D721Med (cell line): Measurements from ENCODE around the gene HS3ST4.
A peak's percentile ranks its signal among the peaks of the same experiment; 100 is the strongest.

Source experiments
- DNase-seq: peaks from one replicate; pipeline ENCODE4 v3.0.0; 2011; ENCODE audit warnings: low spot score; ENCODE audit not compliant: insufficient read length
- FAIRE-seq: peaks from 2 replicates; lab custom pipeline; 2011; peaks lifted over from hg19 to GRCh38; lab: Jason Lieb, UNC
- TF ChIP-seq, protein P1 (sequence below): IDR thresholded peaks from 2 replicates; pipeline ENCODE4 v1.5.1; 2012; ENCODE audit warnings: mild to moderate bottlenecking, control low read depth; ENCODE audit not compliant: insufficient read depth; ENCODE audit errors: missing control alignments

Gene HS3ST4

DNA sequence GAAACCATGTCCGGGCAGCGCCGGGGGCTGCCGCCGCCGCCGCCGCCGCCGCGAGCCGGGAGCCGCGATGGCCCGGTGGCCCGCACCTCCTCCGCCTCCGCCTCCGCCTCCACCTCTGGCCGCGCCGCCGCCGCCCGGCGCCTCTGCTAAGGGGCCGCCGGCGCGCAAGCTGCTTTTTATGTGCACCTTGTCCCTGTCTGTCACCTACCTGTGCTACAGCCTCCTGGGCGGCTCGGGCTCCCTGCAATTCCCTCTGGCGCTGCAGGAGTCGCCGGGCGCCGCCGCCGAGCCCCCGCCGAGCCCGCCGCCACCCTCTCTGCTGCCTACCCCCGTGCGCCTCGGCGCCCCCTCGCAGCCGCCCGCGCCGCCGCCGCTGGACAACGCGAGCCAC lies 587 bp downstream of the HS3ST4 start:
- no peak for FAIRE-seq
- DNase-seq = no peak
- TF ChIP-seq, protein P1, sequence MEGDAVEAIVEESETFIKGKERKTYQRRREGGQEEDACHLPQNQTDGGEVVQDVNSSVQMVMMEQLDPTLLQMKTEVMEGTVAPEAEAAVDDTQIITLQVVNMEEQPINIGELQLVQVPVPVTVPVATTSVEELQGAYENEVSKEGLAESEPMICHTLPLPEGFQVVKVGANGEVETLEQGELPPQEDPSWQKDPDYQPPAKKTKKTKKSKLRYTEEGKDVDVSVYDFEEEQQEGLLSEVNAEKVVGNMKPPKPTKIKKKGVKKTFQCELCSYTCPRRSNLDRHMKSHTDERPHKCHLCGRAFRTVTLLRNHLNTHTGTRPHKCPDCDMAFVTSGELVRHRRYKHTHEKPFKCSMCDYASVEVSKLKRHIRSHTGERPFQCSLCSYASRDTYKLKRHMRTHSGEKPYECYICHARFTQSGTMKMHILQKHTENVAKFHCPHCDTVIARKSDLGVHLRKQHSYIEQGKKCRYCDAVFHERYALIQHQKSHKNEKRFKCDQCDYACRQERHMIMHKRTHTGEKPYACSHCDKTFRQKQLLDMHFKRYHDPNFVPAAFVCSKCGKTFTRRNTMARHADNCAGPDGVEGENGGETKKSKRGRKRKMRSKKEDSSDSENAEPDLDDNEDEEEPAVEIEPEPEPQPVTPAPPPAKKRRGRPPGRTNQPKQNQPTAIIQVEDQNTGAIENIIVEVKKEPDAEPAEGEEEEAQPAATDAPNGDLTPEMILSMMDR = no peak

DNA sequence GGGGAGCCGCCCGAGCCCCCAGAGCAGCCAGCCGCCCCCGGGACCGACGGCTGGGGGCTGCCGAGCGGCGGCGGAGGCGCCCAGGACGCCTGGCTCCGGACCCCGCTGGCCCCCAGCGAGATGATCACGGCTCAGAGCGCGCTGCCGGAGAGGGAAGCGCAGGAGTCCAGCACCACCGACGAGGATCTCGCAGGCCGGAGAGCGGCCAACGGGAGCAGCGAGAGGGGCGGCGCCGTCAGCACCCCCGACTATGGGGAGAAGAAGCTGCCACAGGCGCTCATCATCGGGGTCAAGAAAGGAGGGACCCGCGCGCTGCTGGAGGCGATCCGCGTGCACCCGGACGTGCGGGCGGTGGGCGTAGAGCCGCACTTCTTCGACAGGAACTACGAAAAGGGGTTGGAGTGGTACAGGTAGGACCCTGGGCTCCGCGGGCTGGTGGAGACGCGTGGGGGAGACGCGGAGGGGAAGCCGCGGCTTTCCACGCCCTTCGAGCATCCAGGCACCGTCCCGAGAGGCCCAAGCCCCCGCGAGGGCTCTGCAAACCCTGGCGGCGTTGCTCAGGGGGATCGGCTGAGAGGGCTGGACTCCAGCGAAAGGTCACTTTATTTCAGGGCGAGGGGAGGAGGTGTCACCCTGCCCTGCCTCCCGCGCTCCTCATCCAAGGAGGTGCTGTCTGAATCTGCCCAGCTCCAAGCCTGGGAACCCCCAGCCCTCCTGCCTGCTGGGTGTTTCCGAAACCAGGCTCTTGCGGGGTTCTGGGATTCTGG lies 1.2 kb downstream of the HS3ST4 start:
- FAIRE-seq = no peak
- DNase-seq = peak; percentile 38
- TF ChIP-seq, protein P1 = no peak

DNA sequence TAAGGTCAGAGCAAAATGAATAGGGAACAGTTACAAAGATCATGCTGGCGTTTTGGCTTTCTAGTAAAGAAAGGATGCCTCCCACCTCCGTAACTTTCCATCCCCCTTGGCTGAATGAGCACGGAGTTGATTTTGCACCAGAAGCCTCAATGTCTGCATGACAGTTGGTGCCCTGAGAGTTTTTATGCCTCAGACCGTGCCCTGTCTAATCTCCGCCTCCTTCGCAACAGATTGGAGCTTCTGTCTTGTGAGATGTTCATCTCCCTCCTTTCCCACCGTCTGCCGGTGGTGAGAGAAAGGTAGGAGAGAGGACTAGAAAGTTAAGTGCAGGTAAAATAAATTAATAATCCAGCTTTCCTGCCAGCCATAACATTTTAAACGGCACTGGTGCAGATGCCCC lies 1.9 kb downstream of the HS3ST4 start:
- no peak for DNase-seq
- FAIRE-seq = peak; percentile 44
- TF ChIP-seq, protein P1 = no peak

DNA sequence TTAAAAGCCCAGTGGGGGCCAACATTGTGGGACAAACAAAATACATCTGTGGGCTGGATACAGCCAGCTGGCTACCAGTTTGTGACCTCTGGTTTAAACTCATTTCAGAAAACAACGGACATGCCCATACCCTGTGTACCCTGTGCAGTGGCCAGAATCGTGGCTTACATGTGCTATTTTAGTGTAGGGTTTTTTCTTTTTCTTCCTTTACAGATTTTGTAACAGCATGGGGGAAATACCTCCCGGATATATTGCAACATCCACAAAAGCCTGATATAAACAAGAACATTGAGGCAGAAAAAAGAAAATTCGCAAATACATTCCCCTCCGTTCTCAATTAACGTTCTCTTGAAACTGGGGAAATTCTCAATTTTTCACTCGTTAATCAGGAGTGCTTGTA lies 7.3 kb downstream of the HS3ST4 start:
- TF ChIP-seq, protein P1 = no peak
- DNase-seq (no peak), FAIRE-seq (no peak)

DNA sequence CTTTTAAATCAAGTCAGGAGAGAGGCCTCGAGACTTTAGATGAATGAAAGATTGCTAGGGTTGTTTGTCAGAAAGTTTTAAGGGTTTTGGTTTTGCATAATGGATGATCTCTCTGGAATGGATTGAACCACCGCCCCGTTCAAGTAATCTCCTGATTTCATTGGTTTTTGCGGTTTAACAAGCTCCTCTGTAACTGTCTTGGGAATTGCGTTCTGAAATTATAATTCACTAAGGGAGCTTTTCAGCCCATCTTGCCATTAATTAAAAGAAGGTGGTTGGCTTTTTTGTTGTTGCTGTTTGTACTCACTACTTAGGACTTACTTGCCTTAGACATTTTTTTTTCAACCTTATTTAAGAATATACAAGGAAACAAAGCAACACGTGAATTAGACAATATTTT lies 8.8 kb downstream of the HS3ST4 start:
- TF ChIP-seq, protein P1 = no peak
- FAIRE-seq (no peak), DNase-seq (no peak)

DNA sequence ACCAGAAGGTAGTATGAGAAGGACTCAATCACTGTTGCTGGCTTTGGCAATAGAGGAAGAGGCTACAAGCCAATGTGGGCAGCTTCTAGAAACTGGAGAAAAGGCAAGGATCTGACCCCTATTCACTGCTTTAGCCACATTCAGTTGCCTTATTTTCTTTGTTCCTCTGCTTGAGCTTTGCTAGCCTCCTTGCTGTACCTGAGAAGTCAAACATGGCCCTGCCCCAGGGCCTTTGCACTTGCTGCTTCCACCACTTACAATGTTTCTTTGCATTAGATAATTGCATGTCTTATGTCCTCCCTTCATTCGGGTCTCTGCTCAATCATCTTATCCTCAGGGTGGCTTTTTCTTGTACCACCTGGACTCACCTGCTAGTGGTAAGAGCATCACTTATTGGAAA lies 15.8 kb downstream of the HS3ST4 start:
- no peak for FAIRE-seq
- TF ChIP-seq, protein P1 = no peak
- no peak for DNase-seq

DNA sequence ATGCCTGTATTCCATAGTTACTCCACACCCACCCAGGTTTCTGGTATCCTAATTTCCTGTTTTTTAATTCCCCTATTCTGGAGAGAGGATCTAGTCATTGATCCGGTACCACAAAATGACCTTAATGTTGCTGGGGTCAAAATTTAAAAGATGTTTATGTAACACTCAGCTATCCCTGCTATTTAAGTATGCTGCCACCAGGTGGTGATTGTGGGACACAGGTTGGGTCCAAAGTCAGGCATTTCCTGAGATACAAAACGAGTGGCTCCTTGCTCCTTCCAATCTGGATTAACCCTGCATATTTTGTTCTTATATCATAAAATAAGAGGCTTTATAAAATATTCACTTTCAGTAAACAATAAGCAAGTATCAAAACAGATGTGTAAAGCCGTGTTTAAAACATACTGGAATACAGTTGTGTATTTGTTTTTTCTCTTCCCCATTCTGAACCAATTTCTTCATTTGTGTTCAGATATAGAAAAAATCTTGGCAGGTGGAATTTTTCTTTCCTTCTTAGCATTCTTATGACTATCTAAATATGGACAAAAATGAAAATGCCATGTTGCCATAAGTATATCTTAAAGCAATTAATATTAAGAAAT lies 16.3 kb downstream of the HS3ST4 start:
- TF ChIP-seq, protein P1 = peak; percentile 53
- DNase-seq (no peak), FAIRE-seq (no peak)
